Measurements from ENCODE around the gene CIT.

- TF ChIP-seq ATF2 (tag by site-specific recombination; IDR thresholded peaks at IDR 0.05; ENCODE audit: low read depth): no peak
- no peak for TF ChIP-seq CTCF (tag by site-specific recombination; IDR thresholded peaks at IDR 0.05)
- no peak for TF ChIP-seq ZSCAN23 (tag by site-specific recombination; IDR thresholded peaks at IDR 0.05)
- no peak for TF ChIP-seq ZNF280D (tag by site-specific recombination; IDR thresholded peaks at IDR 0.05)
- no peak for TF ChIP-seq KLF10 (tag by site-specific recombination; IDR thresholded peaks at IDR 0.05)
- TF ChIP-seq ZBTB8A (tag by site-specific recombination; IDR thresholded peaks at IDR 0.05): no peak
Measured at GRCh38 chr12:119666226-119666795, 210.8 kb downstream of the CIT start.
